GM20000 (cell line): ENCODE data around the gene SGK1.

Experiments used
- DNase-seq: peaks from one replicate; pipeline ENCODE4 v3.0.0; 2012; ENCODE audit warnings: low spot score
- TF ChIP-seq, protein P1 (sequence below): IDR thresholded peaks from 2 replicates; pipeline ENCODE4 v1.5.1; 2012; ENCODE audit warnings: mild to moderate bottlenecking, control low read depth; ENCODE audit errors: extremely low read depth, missing control alignments

Gene SGK1

DNA sequence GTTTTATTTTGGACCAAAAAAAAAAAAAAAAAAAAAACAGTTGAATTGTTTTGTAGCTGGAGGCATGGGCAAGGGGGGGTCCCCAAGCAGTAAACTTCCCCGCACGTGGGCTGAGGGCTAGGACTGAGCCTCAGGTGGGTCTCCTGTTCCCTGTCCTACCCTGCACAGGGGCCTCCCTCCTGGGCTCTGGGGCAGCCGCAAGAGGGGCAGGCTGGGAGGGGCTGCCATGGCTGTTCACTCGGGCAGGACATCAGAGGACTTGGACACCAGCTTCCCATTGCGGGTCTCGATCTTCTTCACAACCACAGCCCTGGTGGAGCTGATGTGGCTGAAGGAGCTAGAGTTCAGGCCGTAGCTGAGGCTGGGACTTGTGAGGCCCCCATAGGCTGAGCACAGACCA is 21.1 kb downstream of the SGK1 start:
- TF ChIP-seq, protein P1, sequence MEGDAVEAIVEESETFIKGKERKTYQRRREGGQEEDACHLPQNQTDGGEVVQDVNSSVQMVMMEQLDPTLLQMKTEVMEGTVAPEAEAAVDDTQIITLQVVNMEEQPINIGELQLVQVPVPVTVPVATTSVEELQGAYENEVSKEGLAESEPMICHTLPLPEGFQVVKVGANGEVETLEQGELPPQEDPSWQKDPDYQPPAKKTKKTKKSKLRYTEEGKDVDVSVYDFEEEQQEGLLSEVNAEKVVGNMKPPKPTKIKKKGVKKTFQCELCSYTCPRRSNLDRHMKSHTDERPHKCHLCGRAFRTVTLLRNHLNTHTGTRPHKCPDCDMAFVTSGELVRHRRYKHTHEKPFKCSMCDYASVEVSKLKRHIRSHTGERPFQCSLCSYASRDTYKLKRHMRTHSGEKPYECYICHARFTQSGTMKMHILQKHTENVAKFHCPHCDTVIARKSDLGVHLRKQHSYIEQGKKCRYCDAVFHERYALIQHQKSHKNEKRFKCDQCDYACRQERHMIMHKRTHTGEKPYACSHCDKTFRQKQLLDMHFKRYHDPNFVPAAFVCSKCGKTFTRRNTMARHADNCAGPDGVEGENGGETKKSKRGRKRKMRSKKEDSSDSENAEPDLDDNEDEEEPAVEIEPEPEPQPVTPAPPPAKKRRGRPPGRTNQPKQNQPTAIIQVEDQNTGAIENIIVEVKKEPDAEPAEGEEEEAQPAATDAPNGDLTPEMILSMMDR: no peak
- DNase-seq: no peak

DNA sequence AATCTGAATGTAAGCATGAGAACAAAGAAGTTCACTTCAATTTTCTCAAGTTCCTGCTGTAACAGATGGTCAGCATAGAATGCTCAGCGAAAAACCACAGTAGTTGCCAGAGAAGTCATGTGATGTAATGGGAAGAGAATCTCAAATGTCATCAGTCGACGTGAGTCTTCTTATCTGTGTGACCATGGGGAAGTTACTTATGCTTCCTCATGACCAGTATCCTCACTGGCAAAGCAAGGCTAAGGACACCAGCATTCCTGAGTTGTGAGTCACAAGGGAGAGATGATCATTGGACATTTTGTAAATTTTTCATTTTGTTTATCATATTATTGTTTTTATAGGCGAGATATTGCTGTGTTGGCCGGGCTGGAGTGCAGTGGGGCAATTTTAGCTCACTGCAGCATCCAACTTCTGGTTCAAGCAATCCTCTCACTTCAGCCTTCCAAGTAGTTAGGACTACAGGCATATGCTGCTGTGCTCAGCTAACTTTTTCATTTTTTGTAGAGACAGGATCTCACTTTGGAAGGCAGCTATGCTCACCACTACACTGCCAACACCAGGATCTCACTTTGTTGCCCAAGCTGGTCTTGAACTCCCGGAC is 21.9 kb downstream of the SGK1 start:
- TF ChIP-seq, protein P1: no peak
- DNase-seq: peak; percentile 51

DNA sequence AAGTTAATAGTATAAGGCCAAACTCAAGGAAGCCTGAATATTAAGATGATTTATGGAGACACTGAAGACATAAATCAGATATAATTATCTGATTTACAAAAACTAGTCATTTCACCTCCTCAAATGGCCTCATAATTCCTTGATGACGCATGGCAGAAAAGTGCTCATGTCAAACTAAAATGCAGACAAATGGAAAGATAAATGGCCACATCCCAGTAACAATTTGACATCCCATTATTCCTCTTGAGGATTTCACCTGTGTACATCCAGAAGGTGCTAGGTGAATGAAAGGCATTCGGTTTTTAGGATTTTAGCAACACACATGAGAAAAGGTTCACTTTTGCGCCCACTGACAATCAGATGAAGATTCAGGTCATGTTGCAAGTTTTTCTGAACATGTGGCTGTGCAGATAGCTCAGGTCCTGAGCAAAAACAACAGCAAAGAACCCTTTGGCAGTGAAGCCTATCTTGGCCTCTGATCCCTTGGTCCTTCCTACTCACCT is 24.2 kb downstream of the SGK1 start:
- no peak for DNase-seq
- TF ChIP-seq, protein P1: no peak

DNA sequence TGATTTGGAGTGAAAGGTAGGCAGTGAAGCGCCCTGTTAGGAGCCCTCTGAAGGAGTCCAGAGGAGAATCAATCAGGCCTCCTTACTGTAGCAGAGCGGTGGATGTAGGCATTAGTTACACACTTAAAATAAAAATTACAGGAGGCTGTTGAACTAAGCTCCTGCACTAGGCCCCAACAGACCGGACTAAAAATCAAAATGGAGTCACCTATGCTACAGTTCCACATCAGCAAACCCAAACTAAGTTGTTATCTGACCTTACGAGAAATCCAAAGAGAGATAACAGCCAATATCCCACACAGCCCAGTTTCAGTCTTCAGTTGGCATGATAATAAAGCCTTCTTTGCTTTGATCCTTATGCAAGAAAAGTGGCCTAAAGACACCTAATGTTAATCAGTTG is 26.8 kb downstream of the SGK1 start:
- TF ChIP-seq, protein P1: no peak
- no peak for DNase-seq

DNA sequence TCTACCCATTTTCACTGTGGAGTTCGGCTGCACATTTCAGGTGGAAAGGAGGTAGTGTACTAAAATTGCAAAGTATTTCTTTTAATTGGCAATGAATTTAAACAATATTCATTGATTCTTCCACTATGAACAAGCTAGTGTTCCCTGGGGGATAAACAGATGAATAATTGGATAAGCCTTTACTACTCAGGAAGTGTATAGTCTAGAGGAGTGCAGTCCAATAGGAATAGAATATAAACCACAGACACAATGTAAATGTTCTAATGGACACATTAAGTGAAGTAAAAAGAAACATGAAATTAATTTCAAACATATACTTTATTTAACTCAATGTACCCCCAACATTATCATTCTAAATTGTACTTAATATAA is 28.7 kb downstream of the SGK1 start:
- TF ChIP-seq, protein P1: no peak
- no peak for DNase-seq

DNA sequence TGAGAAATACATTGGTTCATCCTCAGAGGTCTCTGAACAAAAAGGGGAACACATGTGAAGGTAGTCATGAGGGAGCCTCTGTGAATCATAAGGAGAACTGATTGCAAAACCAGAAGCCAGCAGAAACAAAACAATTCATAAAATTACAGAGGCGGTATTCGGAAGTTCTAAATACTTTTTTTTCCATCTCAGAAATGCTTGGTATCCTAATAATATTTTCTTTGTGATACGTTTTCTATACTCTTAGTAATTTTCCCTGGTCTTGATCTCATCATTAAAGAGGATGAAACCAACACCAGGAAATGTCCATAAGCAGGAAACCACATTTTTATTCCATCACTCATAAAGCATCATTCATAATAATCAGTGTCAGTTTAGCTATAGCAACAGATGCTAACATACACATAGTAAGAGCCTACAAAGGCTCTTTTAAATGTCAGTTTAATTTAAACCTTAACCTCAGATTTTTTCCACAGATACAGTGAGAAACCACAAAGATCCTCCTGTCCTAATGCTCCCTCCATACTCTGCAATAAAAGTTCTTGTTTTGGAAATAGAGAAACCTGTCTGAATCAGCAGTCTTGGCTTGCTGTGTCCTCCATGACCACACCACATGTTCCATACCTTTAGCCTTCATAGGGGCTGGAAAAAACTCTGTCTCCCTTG is 29.2 kb downstream of the SGK1 start:
- TF ChIP-seq, protein P1: no peak
- peak; percentile 33 for DNase-seq

DNA sequence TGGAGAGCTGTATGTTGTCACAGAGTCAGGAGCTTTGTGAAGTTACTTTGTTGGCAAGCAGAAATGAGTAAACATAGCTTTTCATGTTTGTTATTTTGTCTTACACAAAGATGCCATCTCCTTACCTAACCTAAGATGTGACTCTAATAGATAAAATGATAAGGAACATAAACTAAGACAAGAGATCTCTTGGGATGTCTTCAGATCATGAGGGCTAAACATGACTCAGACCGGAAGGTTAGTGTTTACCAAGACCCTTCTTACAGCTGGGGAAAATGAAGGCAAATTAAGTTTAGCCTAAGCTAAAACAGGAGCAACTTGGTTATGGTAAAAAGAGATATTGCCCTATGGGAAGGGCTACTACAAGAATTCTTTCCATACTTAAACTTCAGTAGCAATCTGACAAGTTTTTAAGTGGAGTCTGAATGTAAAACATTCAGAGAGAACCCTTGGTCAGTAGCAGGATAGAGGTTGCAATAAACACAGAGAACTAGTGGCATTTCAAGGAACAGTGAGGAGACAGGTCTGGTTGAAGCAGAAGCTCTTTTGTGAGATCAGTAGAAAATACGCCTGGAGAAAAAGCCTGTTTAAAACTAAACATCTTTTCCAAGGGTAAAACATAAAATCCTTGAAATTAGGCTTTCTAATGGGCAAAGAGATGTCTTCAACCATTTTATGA is 29.9 kb downstream of the SGK1 start:
- TF ChIP-seq, protein P1: no peak
- DNase-seq: no peak
